HG02678 (cell line): Measurements from ENCODE around the gene CIAO2B.

Source experiments
- ATAC-seq: cut with Tn5 transposase; IDR thresholded peaks from one replicate; pipeline ENCODE4 v1.9.1; 2021; ENCODE audit warnings: mild to moderate bottlenecking, moderate library complexity; ENCODE audit not compliant: unreplicated experiment

Gene CIAO2B

DNA sequence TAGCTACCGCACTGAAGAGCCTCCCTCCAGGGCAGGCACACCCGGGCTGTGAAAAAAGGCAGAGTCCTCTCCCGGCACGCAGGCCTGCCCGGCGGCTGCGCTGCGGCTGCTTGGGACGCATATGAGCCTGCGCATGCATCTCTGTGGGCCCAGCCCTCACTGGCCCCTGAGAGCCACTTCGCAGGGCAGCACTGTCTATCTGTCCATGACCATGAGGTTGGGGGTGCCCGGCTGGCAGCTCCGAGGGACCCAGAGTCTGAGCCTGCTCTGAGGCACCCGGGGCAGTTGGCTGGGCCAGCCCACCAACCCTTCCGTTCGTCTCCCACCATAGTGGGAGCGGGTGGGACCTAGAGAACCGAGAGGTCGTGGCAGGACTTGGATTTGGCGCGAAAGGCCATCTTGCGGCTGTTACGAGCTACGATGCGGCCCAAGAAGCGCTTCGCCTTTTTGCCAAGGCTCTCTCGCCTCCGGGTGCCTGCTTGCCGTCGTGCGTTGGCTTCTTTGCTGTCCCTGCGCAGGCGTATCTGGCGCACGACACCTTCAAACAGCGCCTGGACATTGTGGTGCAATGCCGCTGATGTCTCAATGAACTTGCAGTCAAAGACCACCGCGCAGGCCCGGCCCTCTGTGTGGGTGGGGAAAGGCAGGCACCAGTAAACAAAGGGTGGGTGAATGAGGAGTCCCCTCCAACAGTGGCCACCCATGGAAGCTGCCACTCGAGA lies 12.3 kb downstream of the CIAO2B start:
- no peak for ATAC-seq

GRCh38 chr16:66920924-66921680 lies 13.1 kb downstream of the CIAO2B start:
- ATAC-seq: no peak

GRCh38 chr16:66920299-66920590 lies 14.0 kb downstream of the CIAO2B start:
- ATAC-seq: no peak

GRCh38 chr16:66919569-66920298 lies 14.5 kb downstream of the CIAO2B start:
- ATAC-seq: no peak

DNA sequence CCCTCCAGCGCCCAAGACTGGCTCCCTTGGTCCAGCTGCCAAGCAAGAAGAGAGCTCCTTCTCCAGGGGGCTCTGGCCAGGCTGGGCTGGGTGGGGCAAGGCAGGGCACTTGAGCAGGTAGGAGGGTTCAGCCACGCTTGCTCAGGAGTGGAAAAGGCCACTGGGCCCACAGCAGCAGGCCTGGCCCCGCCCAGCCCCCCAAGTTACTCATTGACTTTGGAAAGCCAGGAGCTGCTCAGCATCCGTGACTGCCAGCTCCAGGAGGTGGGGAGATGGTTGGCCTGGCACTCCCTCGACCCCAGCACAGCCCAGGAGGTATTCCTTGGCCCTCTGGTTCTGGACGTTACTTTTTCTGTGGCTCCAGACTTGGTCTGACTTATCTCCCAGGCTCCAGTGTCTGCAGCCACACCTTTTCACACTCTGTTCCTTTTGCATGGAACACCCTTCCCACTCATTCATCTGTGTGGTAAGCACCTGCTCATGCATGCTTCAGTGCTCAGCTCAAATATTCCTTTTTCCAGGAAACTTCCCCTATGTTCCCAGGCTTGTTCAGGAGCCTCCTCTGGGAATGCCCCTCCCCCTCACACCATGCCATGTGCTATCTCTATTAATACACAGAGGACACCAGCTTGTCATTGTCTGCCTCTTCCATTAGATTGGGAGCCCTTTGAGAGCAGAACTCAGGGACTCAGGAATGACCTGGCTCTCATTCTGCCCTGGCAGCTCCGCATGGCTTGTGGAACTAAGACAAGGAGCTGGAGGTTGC lies 15.2 kb downstream of the CIAO2B start, which contains the start of gene CDH16:
TSS of gene CDH16 (minus strand) at position 83 of the 766 bp plus-strand sequence. CDS start 820 bp downstream, outside the sequence.
- ATAC-seq: no peak

- no peak for ATAC-seq
These were observed 15.8 kb downstream of the CIAO2B start for GRCh38 chr16:66918355-66918754.

GRCh38 chr16:66917741-66918140 lies 16.5 kb downstream of the CIAO2B start:
- ATAC-seq: no peak

- no peak for ATAC-seq
These were observed 17.7 kb downstream of the CIAO2B start for GRCh38 chr16:66916518-66916917.

DNA sequence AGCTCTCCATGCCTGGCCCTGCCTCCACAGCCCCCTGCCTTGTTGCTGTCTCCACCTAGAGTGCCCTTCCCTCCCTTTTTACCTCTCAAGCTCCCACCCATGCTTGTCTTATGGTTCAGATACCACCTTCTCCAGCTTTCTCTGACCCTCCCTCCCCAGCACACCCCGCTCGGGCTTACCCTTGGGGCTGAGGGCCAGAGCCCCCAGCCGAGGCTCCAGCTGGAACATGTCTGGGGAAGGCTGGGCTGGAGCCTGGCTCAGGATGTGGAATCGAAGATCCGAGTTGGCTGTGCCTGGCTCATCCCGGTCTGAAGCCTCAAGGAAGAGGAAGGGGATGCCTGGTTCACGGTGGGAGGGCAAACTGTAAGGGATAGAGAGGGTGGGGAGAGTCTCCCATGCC lies 19.2 kb downstream of the CIAO2B start:
- no peak for ATAC-seq

GRCh38 chr16:66914541-66914940 lies 19.7 kb downstream of the CIAO2B start:
- no peak for ATAC-seq

DNA sequence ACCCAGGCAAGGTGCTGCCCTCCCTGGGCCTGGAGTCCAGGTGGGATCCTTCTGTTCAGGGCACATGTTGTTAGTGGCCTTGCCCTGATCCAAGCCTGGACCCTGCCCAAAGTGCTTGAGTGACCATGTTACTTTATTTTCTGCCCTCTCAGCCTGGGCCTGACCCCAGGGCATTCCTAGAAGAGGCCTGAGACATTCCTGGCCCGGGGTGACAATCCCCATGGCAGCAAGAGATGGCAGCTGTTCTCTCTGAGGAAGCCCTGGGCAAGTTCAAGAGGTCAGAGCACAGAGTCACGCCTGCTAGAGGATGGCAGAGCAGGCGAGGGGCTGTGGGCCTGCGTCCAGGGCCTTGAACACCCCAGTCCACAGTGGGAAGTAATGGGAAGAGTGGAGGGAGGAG lies 20.5 kb downstream of the CIAO2B start:
- no peak for ATAC-seq

DNA sequence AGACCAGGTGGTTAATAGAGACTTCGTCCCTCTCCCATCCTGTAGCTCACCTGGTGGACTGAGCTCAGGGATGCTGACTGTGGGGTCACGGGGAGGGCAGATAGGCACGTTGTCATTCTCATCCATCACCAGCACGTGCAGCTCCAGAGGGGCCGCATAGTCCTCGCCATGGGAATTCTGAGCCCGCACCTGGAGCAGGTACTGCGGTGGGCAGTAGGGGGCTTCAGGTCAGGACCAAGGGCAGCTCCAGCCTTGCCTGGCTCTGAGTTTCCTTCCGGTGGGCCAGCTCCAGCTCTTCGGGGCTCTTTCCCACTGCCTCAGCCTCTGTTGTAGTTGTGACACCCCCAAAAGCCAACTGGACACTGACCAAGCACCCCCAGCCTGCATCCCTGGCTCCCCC lies 21.1 kb downstream of the CIAO2B start:
- ATAC-seq: no peak

GRCh38 chr16:66911801-66912200 lies 22.4 kb downstream of the CIAO2B start:
- ATAC-seq: no peak

- no peak for ATAC-seq
These were observed 23.1 kb downstream of the CIAO2B start for GRCh38 chr16:66911112-66911511.

DNA sequence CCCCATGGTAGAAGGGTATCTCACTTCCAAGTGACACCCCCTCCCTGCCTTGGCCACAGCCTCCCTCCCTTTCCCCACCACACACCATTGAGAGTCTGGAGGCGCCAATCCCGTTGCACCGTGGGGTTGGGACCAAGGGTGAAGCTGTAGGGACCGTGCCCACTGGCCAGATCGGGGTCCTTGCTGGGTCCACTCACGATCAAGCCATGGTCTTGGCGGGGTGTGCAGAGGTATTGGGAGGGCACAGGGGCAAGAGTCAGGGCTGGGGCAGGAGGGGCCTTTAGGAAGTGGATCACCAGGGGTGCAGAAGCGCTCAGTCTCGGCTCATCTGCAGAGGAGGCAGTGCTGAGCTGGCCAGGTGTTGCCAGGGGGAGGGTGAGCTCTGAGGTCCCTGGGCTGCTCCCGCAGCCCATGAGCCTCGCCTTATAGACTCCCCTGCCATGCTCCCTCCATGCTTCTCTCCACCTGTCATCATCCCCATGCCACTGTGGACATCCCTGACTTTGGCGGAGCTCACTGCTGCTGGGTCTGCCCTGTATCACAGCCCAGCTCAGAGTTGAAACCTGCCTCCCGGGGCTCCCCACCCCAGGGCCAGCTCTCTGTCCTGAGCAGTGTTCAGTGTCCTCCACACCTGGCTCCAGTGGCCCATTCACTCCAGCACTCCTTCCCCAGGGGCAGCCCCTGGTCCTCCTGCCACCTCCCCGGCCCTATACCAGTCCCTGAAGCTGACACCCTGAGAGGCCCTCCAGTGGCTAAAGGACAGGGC lies 23.8 kb downstream of the CIAO2B start:
- ATAC-seq: no peak

GRCh38 chr16:66908762-66909559 lies 25.2 kb downstream of the CIAO2B start:
- ATAC-seq: no peak

- ATAC-seq: no peak
These were observed 26.1 kb downstream of the CIAO2B start for GRCh38 chr16:66908116-66908515.

DNA sequence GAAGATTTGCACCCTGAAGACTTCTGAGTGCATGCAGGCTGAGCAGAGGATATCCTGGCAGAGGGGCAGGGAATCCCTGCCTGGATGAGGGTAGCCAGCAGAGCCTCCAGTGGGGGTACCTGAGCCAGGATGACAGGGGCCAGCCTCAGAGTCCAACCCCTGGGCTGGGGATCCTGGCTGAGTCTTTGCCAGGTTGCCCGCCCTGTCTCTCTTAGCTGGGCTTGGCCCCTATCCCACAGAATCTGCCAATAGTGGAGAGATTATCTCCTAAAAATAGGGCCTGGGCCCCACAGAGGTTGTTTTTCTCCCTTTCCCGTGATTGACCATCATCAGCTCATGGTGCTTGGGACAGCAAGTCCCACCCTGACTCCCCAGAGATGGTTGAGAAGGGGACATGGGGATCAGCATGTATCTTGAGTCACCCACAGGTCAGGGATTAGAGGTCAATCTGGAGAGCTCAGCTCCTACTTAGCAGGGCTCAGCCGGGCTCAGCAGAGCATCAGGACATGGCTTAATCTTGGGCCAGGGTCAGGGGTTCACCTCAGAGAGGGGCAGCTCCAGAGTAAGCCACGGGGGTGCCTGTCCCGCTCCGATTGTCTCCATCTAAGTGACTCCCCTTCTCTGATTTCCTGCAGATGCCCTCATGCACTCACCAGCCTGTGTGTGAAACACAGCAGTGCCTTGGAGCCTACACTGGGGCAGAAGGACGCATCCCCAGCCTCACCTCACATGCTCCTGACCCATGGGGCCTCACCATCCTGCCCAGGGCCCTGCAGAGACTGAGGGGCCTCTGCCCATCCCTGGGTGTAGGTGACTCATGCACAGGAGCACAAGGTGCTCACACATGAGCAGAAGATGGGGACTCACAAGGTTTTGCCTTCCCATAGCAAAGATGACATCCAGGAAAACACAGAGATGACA lies 27.0 kb downstream of the CIAO2B start:
- ATAC-seq: no peak
